Activated CD4-positive, CD25-positive, alpha-beta regulatory T cell treated with anti-CD3 and anti-CD28 coated beads, Interleukin-2, amount 50 U/mL, for 72 hours (primary cell): ENCODE results near the gene DUSP16.
"Not testable (repeated sequence)": the region's sequence is repeated elsewhere in the genome, so short reads cannot be mapped to it uniquely, and the experiment has no call there.

Source experiments
- DNase-seq: peaks from one replicate; pipeline ENCODE4 v3.0.0; 2021

The DUSP16 gene

GRCh38 chr12:12583510-12584178 lies 21.0 kb upstream of the DUSP16 start:
- no peak for DNase-seq

GRCh38 chr12:12582895-12583303 lies 20.2 kb upstream of the DUSP16 start:
- no peak for DNase-seq

- DNase-seq = no peak
Measured at GRCh38 chr12:12582193-12582881, 19.7 kb upstream of the DUSP16 start.

GRCh38 chr12:12580716-12581115 lies 18.1 kb upstream of the DUSP16 start:
- DNase-seq = not testable (repeated sequence)

GRCh38 chr12:12577786-12578185 lies 15.1 kb upstream of the DUSP16 start:
- no peak for DNase-seq

- no peak for DNase-seq
Measured at GRCh38 chr12:12572659-12573058, 10.0 kb upstream of the DUSP16 start.

- DNase-seq = not testable (repeated sequence)
Measured at GRCh38 chr12:12565971-12566370, 3.3 kb upstream of the DUSP16 start.

GRCh38 chr12:12564911-12565310 lies 2.2 kb upstream of the DUSP16 start:
- no peak for DNase-seq

- DNase-seq = no peak
Measured at GRCh38 chr12:12563290-12563928, 746 bp upstream of the DUSP16 start.

GRCh38 chr12:12562016-12562483 lies 613 bp downstream of the DUSP16 start:
- no peak for DNase-seq

- peak; percentile 61 for DNase-seq
Measured at GRCh38 chr12:12561371-12562015, 1.2 kb downstream of the DUSP16 start.

- DNase-seq = no peak
Measured at GRCh38 chr12:12560587-12561370, 1.9 kb downstream of the DUSP16 start.

GRCh38 chr12:12559719-12560296 lies 2.9 kb downstream of the DUSP16 start:
- no peak for DNase-seq

GRCh38 chr12:12558291-12558690 lies 4.4 kb downstream of the DUSP16 start:
- DNase-seq = no peak

GRCh38 chr12:12557733-12558132 lies 4.9 kb downstream of the DUSP16 start:
- DNase-seq = no peak

GRCh38 chr12:12555656-12556055 lies 7.0 kb downstream of the DUSP16 start:
- DNase-seq = no peak

GRCh38 chr12:12553208-12553785 lies 9.4 kb downstream of the DUSP16 start:
- no peak for DNase-seq

- no peak for DNase-seq
Measured at GRCh38 chr12:12551115-12551514, 11.5 kb downstream of the DUSP16 start.

- no peak for DNase-seq
Measured at GRCh38 chr12:12550277-12550676, 12.4 kb downstream of the DUSP16 start.

- no peak for DNase-seq
Measured at GRCh38 chr12:12549426-12549825, 13.2 kb downstream of the DUSP16 start.

- DNase-seq = no peak
Measured at GRCh38 chr12:12548713-12549112, 13.9 kb downstream of the DUSP16 start.

GRCh38 chr12:12546314-12546772 lies 16.3 kb downstream of the DUSP16 start:
- no peak for DNase-seq
